GM12891 (cell line): ENCODE data around the gene VPS52.
"Not testable (repeated sequence)": the region's sequence is repeated elsewhere in the genome, so short reads cannot be mapped to it uniquely, and the experiment has no call there.

ENCODE experiments used
- DNase-seq: peaks from one replicate; pipeline ENCODE4 v3.0.0; 2011; ENCODE audit warnings: low spot score; ENCODE audit not compliant: insufficient read length
- FAIRE-seq: peaks from 2 replicates; lab custom pipeline; 2011; peaks lifted over from hg19 to GRCh38; lab: Jason Lieb, UNC
- PAX5 ChIP-seq: IDR thresholded peaks from 2 replicates; pipeline ENCODE4 v1.6.1; 2011; ENCODE audit warnings: low read length, moderate library complexity, mild to moderate bottlenecking; ENCODE audit not compliant: insufficient read depth, severe bottlenecking
- POLR2A ChIP-seq: IDR thresholded peaks from 2 replicates; pipeline ENCODE4 v1.6.1; 2011; ENCODE audit warnings: low read depth, low read length, control low read depth
- POLR2AphosphoS5 ChIP-seq: IDR thresholded peaks from 2 replicates; pipeline ENCODE4 v1.6.1; 2011; ENCODE audit warnings: low read depth, low read length, control low read depth
- POU2F2 ChIP-seq: IDR thresholded peaks from 2 replicates; pipeline ENCODE4 v1.6.1; 2011; ENCODE audit warnings: low read depth, mild to moderate bottlenecking, control low read depth, low read length, moderate library complexity
- SPI1 ChIP-seq: IDR thresholded peaks from 2 replicates; pipeline ENCODE4 v1.6.1; 2011; ENCODE audit warnings: low read depth, low read length, control low read depth
- TAF1 ChIP-seq: IDR thresholded peaks from 2 replicates; pipeline ENCODE4 v1.6.1; 2011; ENCODE audit warnings: low read depth, low read length, control low read depth

VPS52 gene

GRCh38 chr6:33292996-33293682 is 21.5 kb upstream of the VPS52 start:
- no peak for DNase-seq
- TF ChIP-seq POU2F2, result no peak
- no peak for TF ChIP-seq POLR2AphosphoS5
- TF ChIP-seq SPI1, result no peak
- TF ChIP-seq TAF1, result no peak
- no peak for TF ChIP-seq PAX5
- TF ChIP-seq POLR2A, result no peak
- no peak for FAIRE-seq

- FAIRE-seq (no peak), DNase-seq (no peak)
- TF ChIP-seq PAX5 (no peak), POU2F2 (no peak)
Observed at GRCh38 chr6:33290459-33290858, 18.8 kb upstream of the VPS52 start.

GRCh38 chr6:33289784-33290315 is 18.2 kb upstream of the VPS52 start:
- TF ChIP-seq SPI1, result no peak
- 0 out of 2 replicates have a peak, but pooled peaks have one; percentile 14 for TF ChIP-seq POLR2AphosphoS5
- TF ChIP-seq POLR2A, result no peak; the same call in 1 of the 2 replicates
- no peak for DNase-seq
- FAIRE-seq, result no peak

GRCh38 chr6:33288921-33289783 is 17.5 kb upstream of the VPS52 start, which contains the start of the genes PFDN6 and WDR46:
TSS of gene PFDN6 (plus strand) at chr6:33289601. CDS start at chr6:33289857, 256 bp downstream.
TSS of gene WDR46 (minus strand) at chr6:33289239. CDS start at chr6:33289170, 69 bp downstream.
- TF ChIP-seq SPI1, result no peak
- TF ChIP-seq TAF1, result peak; percentile 56
- peak; percentile 63 for TF ChIP-seq POLR2AphosphoS5
- TF ChIP-seq POU2F2, result 0 out of 2 replicates have a peak, but pooled peaks have one; percentile 17
- peak; percentile 59 for TF ChIP-seq POLR2A
- TF ChIP-seq PAX5, result no peak
- DNase-seq (peak; percentile 90), FAIRE-seq (peak; percentile 90)

GRCh38 chr6:33288141-33288920 is 16.7 kb upstream of the VPS52 start:
- DNase-seq, result no peak
- TF ChIP-seq POLR2AphosphoS5 (no peak), POU2F2 (no peak), PAX5 (no peak), POLR2A (no peak), TAF1 (no peak), SPI1 (no peak)
- no peak for FAIRE-seq

GRCh38 chr6:33286946-33287914 is 15.6 kb upstream of the VPS52 start:
- FAIRE-seq, result no peak
- no peak for TF ChIP-seq POLR2A
- TF ChIP-seq TAF1, result no peak
- no peak for TF ChIP-seq POLR2AphosphoS5
- TF ChIP-seq SPI1, result no peak
- DNase-seq, result no peak

DNA sequence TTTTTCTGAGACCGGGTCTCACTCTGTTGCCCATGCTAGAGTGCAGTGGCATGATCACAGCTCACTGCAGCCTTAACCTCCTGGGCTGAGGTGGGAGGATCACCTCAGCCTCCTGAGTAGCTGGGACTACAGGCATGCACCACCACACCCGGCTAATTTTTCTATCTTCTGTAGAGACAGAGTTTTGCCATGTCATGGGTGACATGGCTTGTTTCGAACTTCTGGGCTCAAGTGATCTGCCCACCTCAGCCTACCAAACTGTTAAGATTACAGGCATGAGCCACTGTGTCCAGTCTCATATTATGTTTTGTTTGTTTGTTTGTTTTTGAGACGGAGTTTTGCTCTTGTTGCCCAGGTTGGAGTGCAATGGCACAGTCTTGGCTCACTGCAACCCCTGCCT is 13.5 kb upstream of the VPS52 start:
- DNase-seq, FAIRE-seq: not testable (repeated sequence)

- no peak for FAIRE-seq
- DNase-seq, result no peak
- no peak for TF ChIP-seq SPI1
- TF ChIP-seq POLR2A, result no peak
- no peak for TF ChIP-seq POLR2AphosphoS5
- no peak for TF ChIP-seq TAF1
- TF ChIP-seq POU2F2, result no peak
- TF ChIP-seq PAX5, result no peak
Observed at GRCh38 chr6:33280539-33280938, 8.9 kb upstream of the VPS52 start.

- FAIRE-seq, result no peak
- no peak for TF ChIP-seq POU2F2
- no peak for TF ChIP-seq TAF1
- no peak for TF ChIP-seq PAX5
- no peak; the same call in 1 of the 2 replicates for TF ChIP-seq POLR2A
- no peak for TF ChIP-seq SPI1
- no peak for TF ChIP-seq POLR2AphosphoS5
- no peak for DNase-seq
Observed at GRCh38 chr6:33279971-33280511, 8.4 kb upstream of the VPS52 start.
